HG03442 (cell line): ENCODE data around the gene OR2T27.
"Not testable (repeated sequence)": the region's sequence is repeated elsewhere in the genome, so short reads cannot be mapped to it uniquely, and the experiment has no call there.

Source experiments
- ATAC-seq: cut with Tn5 transposase; IDR thresholded peaks from one replicate; pipeline ENCODE4 v1.9.1; 2021; ENCODE audit warnings: mild to moderate bottlenecking, moderate library complexity; ENCODE audit not compliant: unreplicated experiment

OR2T27 gene

GRCh38 chr1:248641583-248641982 is 13.7 kb downstream of the OR2T27 start:
- not testable (repeated sequence) for ATAC-seq

GRCh38 chr1:248640906-248641305 is 14.4 kb downstream of the OR2T27 start:
- peak; percentile 33 for ATAC-seq

- ATAC-seq = not testable (repeated sequence)
These were observed 15.7 kb downstream of the OR2T27 start for GRCh38 chr1:248639652-248640051.

GRCh38 chr1:248636612-248637011 is 18.7 kb downstream of the OR2T27 start:
- ATAC-seq = not testable (repeated sequence)

GRCh38 chr1:248634991-248635390 is 20.3 kb downstream of the OR2T27 start, which contains the start of gene OR2T11:
Gene OR2T11, minus strand, starts transcription at chr1:248635091. Its CDS starts 7,963 bp downstream, at chr1:248627128.
- ATAC-seq = not testable (repeated sequence)

GRCh38 chr1:248631354-248632008 is 23.8 kb downstream of the OR2T27 start:
- no peak for ATAC-seq

DNA sequence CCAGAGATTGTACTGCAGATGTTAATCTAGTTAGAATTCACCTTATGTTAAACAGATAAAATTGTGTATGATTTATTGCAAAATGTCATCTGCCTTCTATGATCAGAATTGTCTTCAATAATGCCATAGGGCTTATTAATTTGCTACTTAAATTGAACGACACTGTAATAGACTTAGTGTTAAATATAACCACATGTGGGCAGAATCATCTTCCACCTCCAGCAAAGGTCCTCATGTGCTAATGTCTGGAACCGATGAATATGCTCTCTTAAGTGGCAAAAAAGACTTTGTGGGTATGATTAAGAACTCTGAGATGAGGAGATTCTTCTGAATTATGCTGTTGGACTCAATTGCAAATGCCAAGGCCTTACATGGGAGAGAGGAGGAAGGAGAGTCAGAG is 24.8 kb downstream of the OR2T27 start:
- no peak for ATAC-seq

GRCh38 chr1:248627971-248628844 is 27.1 kb downstream of the OR2T27 start:
- peak; percentile 96 for ATAC-seq

DNA sequence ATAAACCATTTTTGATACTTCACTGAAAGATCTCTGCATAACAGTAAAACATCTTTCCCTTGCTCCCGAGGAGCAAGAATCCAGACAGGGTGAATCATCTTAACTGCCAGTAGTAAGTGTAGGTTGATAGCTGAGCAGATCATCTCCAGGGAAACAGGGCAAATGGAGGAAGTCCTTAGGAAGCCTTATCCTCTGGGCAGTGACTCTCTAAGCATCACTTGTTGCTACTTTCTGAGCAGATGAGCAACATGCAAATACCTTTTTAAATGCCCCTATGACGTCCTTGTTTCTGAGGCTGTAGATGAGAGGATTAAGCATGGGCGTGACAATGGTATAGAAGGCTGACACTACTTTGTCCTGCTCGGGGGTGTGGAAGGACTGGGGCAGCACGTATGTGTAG is 29.4 kb downstream of the OR2T27 start:
- no peak for ATAC-seq

GRCh38 chr1:248625166-248625565 is 30.2 kb downstream of the OR2T27 start:
- no peak for ATAC-seq

GRCh38 chr1:248622570-248623001 is 32.7 kb downstream of the OR2T27 start:
- ATAC-seq = peak; percentile 90

GRCh38 chr1:248621770-248622169 is 33.6 kb downstream of the OR2T27 start:
- ATAC-seq = no peak

DNA sequence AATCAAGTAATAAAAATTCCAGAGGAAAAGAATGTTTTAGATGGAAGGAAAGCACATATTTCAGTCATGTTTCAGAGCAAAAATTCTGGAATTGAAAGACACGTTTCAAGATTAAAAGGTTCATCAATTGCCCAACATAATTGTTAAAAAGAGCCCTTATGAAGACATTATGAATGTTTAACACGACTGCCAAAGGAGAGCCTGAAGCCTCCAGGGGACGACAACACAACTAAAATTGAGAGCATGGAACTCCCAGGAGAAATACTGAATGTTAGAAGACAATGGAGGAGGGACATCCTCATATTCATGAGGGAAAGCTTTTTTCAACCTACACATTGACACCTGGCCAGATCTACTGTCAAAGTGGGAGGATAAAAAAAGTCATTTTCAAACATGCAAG is 36.5 kb downstream of the OR2T27 start:
- peak; percentile 35 for ATAC-seq

- ATAC-seq = no peak
These were observed 37.2 kb downstream of the OR2T27 start for GRCh38 chr1:248618119-248618518.

DNA sequence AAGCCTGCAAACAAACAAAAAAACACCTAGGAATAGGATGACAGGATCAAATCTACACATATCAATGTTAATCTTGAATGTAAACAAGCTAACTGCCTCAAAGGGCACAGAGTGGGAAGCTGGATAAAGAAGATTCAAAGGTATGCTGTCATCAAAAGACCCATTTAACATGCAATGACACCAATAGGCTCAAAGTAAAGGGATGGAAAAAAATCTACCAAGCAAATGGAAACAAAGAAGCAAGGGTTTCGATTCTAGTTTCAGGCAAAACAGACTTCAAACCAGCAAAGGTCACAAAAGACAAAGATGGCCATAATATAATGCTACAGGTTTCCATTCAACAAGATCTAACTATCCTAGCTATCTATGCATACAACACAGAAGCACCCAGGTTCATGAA is 41.6 kb downstream of the OR2T27 start:
- no peak for ATAC-seq

DNA sequence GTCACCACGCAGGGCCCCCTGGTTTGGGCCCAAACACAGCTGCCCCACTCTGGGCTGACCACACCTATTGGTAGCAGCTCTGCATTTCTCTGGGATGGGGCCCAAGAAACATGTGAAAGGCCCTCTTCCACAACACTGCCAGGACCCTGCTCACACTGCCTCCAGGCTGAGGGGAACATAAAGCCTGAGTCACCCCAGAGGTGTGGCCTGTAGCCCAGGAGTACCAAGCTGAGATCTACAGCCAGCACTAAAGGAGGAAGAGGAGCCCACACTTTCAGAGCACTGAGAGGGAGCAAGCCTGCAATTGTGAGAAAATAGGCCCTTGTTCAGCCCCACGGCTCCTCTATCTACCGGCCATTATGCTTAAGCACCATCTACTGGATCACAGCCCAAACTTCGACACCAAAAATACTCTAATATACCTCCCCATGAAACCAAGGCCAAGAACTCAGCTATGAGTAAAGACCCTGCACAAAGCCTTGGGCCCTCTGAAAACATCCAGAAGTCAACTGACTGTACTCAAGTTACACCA is 43.4 kb downstream of the OR2T27 start:
- no peak for ATAC-seq

DNA sequence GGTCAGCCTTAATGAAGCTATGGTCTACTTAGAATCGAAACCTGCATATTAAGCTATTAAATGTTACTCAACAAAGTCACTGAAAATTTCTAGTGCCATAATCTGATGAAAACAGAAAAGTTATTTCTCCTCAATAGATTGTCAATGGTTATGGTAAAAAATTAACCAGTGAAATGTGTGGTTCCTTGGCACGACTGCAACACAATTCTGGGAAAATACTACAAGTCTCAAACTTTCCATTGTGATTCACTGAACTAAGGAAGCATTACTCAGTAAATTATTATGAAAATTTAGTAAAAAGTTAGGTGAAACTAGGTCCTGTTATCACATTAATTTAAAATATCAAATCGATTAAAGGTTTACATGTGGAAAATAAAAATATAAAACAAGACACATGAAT is 45.0 kb downstream of the OR2T27 start:
- ATAC-seq = no peak
